ENCODE measurements around the gene ATRX.

Gene ATRX

GRCh38 chrX:77617206-77617605, 168.8 kb downstream of the ATRX start:
- Histone ChIP-seq H3K4ac (ENCODE audit: low read depth, low read length) (no peak overlapping the region), H2AK5ac (ENCODE audit: low read length) (no peak overlapping the region), H2BK120ac (ENCODE audit: low read depth, low read length) (no peak overlapping the region), H2BK15ac (replicated peaks; ENCODE audit: low read depth) (no peak overlapping the region), H3K4me2 (ENCODE audit: low read length) (no peak overlapping the region), H3K4me3 (ENCODE audit: low read length) (no peak overlapping the region), H3K4me1 (ENCODE audit: control insufficient read depth, low read depth, low read length) (no peaks in the 10 kb centered on the region), H4K8ac (ENCODE audit: low read depth, low read length) (no peak overlapping the region), H3K79me2 (ENCODE audit: control insufficient read depth, insufficient read depth, low read length) (no peaks in the 10 kb centered on the region), H2BK5ac (ENCODE audit: low read length) (no peak overlapping the region), H3K56ac (ENCODE audit: low read length) (no peak overlapping the region), H3K18ac (ENCODE audit: low read length) (no peak overlapping the region), H3K27me3 (ENCODE audit: insufficient read depth, low read length, poor library complexity) (no peaks in the 10 kb centered on the region), H3K79me1 (ENCODE audit: low read length) (no peaks in the 10 kb centered on the region), H4K5ac (ENCODE audit: low read length) (no peak overlapping the region), H3K23ac (ENCODE audit: low read length) (no peak overlapping the region), H3K27ac (ENCODE audit: low read depth, low read length) (no peak overlapping the region), H3K9ac (ENCODE audit: low read length) (no peak overlapping the region), H3K36me3 (ENCODE audit: control insufficient read depth, insufficient read depth, low read length) (no peaks in the 10 kb centered on the region)
- no CpG with 5 or more reads among the region's 1 CpG for WGBS (ENCODE audit: extremely low coverage, insufficient coverage, low lambda C conversion rate)
- no peak for DNase-seq

GRCh38 chrX:77603635-77604336, 182.2 kb downstream of the ATRX start:
- Histone ChIP-seq H3K27ac (ENCODE audit: low read depth, low read length) (no peak overlapping the region), H3K23ac (ENCODE audit: low read length) (no peak overlapping the region)
- WGBS (ENCODE audit: extremely low coverage, insufficient coverage, low lambda C conversion rate): no CpG with 5 or more reads among the region's 2 CpGs

GRCh38 chrX:77597511-77597910, 188.5 kb downstream of the ATRX start:
- Histone ChIP-seq H3K27me3 (ENCODE audit: insufficient read depth, low read length, poor library complexity) (no peaks in the 10 kb centered on the region), H3K23ac (ENCODE audit: low read length) (no peak overlapping the region), H3K4me2 (ENCODE audit: low read length) (no peak overlapping the region), H2BK120ac (ENCODE audit: low read depth, low read length) (no peak overlapping the region), H3K56ac (ENCODE audit: low read length) (no peak overlapping the region), H3K79me2 (ENCODE audit: control insufficient read depth, insufficient read depth, low read length) (no peaks in the 10 kb centered on the region), H3K36me3 (ENCODE audit: control insufficient read depth, insufficient read depth, low read length) (no peaks in the 10 kb centered on the region), H3K79me1 (ENCODE audit: low read length) (no peaks in the 10 kb centered on the region), H3K27ac (ENCODE audit: low read depth, low read length) (no peak overlapping the region), H3K9ac (ENCODE audit: low read length) (no peak overlapping the region), H4K5ac (ENCODE audit: low read length) (no peak overlapping the region), H2AK5ac (ENCODE audit: low read length) (no peak overlapping the region), H3K4me1 (ENCODE audit: control insufficient read depth, low read depth, low read length) (no peaks in the 10 kb centered on the region), H3K18ac (ENCODE audit: low read length) (no peak overlapping the region), H3K4ac (ENCODE audit: low read depth, low read length) (no peak overlapping the region), H2BK5ac (ENCODE audit: low read length) (no peak overlapping the region), H2BK15ac (replicated peaks; ENCODE audit: low read depth) (no peak overlapping the region), H4K8ac (ENCODE audit: low read depth, low read length) (no peak overlapping the region), H3K4me3 (ENCODE audit: low read length) (no peak overlapping the region)
- DNase-seq: no peak
- no CpG with 5 or more reads among the region's 1 CpG for WGBS (ENCODE audit: extremely low coverage, insufficient coverage, low lambda C conversion rate)

More at GRCh38 chrX:77603635-77604336, 182.2 kb downstream of the ATRX start:
- Histone ChIP-seq H3K4me3 (ENCODE audit: low read length) (no peak overlapping the region), H3K56ac (ENCODE audit: low read length) (no peak overlapping the region), H3K4me2 (ENCODE audit: low read length) (no peak overlapping the region), H2BK120ac (ENCODE audit: low read depth, low read length) (no peak overlapping the region), H2BK5ac (ENCODE audit: low read length) (no peak overlapping the region), H3K79me2 (ENCODE audit: control insufficient read depth, insufficient read depth, low read length) (no peaks in the 10 kb centered on the region), H4K5ac (ENCODE audit: low read length) (no peak overlapping the region), H3K27me3 (ENCODE audit: insufficient read depth, low read length, poor library complexity) (no peaks in the 10 kb centered on the region), H3K18ac (ENCODE audit: low read length) (no peak overlapping the region), H2AK5ac (ENCODE audit: low read length) (no peak overlapping the region), H4K8ac (ENCODE audit: low read depth, low read length) (no peak overlapping the region), H3K36me3 (ENCODE audit: control insufficient read depth, insufficient read depth, low read length) (no peaks in the 10 kb centered on the region), H3K4me1 (ENCODE audit: control insufficient read depth, low read depth, low read length) (no peaks in the 10 kb centered on the region), H3K79me1 (ENCODE audit: low read length) (no peaks in the 10 kb centered on the region), H3K9ac (ENCODE audit: low read length) (no peak overlapping the region), H3K4ac (ENCODE audit: low read depth, low read length) (no peak overlapping the region), H2BK15ac (replicated peaks; ENCODE audit: low read depth) (no peak overlapping the region)
- no peak for DNase-seq

GRCh38 chrX:77597090-77597489, 188.9 kb downstream of the ATRX start:
- WGBS (ENCODE audit: extremely low coverage, insufficient coverage, low lambda C conversion rate): no CpG with 5 or more reads among the region's 1 CpG

GRCh38 chrX:77595848-77596247, 190.2 kb downstream of the ATRX start:
- H3K4ac ChIP-seq (ENCODE audit: low read depth, low read length): no peak overlapping the region
- no peaks in the 10 kb centered on the region for H3K79me2 ChIP-seq (ENCODE audit: control insufficient read depth, insufficient read depth, low read length)
- H3K4me3 ChIP-seq (ENCODE audit: low read length): no peak overlapping the region
- WGBS (ENCODE audit: extremely low coverage, insufficient coverage, low lambda C conversion rate): no CpG with 5 or more reads among the region's 4 CpGs
- H3K36me3 ChIP-seq (ENCODE audit: control insufficient read depth, insufficient read depth, low read length): no peaks in the 10 kb centered on the region
- H3K27ac ChIP-seq (ENCODE audit: low read depth, low read length): no peak overlapping the region
- H3K23ac ChIP-seq (ENCODE audit: low read length): no peak overlapping the region
- no peak overlapping the region for H2BK5ac ChIP-seq (ENCODE audit: low read length)
- no peak overlapping the region for H2BK15ac ChIP-seq (replicated peaks; ENCODE audit: low read depth)
- H3K4me1 ChIP-seq (ENCODE audit: control insufficient read depth, low read depth, low read length): no peaks in the 10 kb centered on the region
- H3K56ac ChIP-seq (ENCODE audit: low read length): no peak overlapping the region
- H3K79me1 ChIP-seq (ENCODE audit: low read length): no peaks in the 10 kb centered on the region
- no peak overlapping the region for H3K18ac ChIP-seq (ENCODE audit: low read length)
- H2AK5ac ChIP-seq (ENCODE audit: low read length): no peak overlapping the region
- H3K27me3 ChIP-seq (ENCODE audit: insufficient read depth, low read length, poor library complexity): no peaks in the 10 kb centered on the region
- no peak overlapping the region for H3K4me2 ChIP-seq (ENCODE audit: low read length)
- no peak for DNase-seq
- H3K9ac ChIP-seq (ENCODE audit: low read length): no peak overlapping the region
- no peak overlapping the region for H4K8ac ChIP-seq (ENCODE audit: low read depth, low read length)
- no peak overlapping the region for H2BK120ac ChIP-seq (ENCODE audit: low read depth, low read length)
- H4K5ac ChIP-seq (ENCODE audit: low read length): no peak overlapping the region

More at GRCh38 chrX:77597090-77597489, 188.9 kb downstream of the ATRX start:
- H3K4ac ChIP-seq (ENCODE audit: low read depth, low read length): no peak overlapping the region
- no peak overlapping the region for H4K8ac ChIP-seq (ENCODE audit: low read depth, low read length)
- H3K18ac ChIP-seq (ENCODE audit: low read length): no peak overlapping the region
- H3K9ac ChIP-seq (ENCODE audit: low read length): no peak overlapping the region
- H2BK120ac ChIP-seq (ENCODE audit: low read depth, low read length): no peak overlapping the region
- H3K79me2 ChIP-seq (ENCODE audit: control insufficient read depth, insufficient read depth, low read length): no peaks in the 10 kb centered on the region
- H3K27me3 ChIP-seq (ENCODE audit: insufficient read depth, low read length, poor library complexity): no peaks in the 10 kb centered on the region
- H3K27ac ChIP-seq (ENCODE audit: low read depth, low read length): no peak overlapping the region
- no peak overlapping the region for H2BK15ac ChIP-seq (replicated peaks; ENCODE audit: low read depth)
- H3K56ac ChIP-seq (ENCODE audit: low read length): no peak overlapping the region
- no peak overlapping the region for H3K4me3 ChIP-seq (ENCODE audit: low read length)
- no peak overlapping the region for H4K5ac ChIP-seq (ENCODE audit: low read length)
- H3K79me1 ChIP-seq (ENCODE audit: low read length): no peaks in the 10 kb centered on the region
- no peaks in the 10 kb centered on the region for H3K36me3 ChIP-seq (ENCODE audit: control insufficient read depth, insufficient read depth, low read length)
- no peak overlapping the region for H2AK5ac ChIP-seq (ENCODE audit: low read length)
- H3K23ac ChIP-seq (ENCODE audit: low read length): no peak overlapping the region
- no peak overlapping the region for H2BK5ac ChIP-seq (ENCODE audit: low read length)
- peak; percentile 10 for DNase-seq
- H3K4me1 ChIP-seq (ENCODE audit: control insufficient read depth, low read depth, low read length): no peaks in the 10 kb centered on the region
- no peak overlapping the region for H3K4me2 ChIP-seq (ENCODE audit: low read length)

- no peak overlapping the region for H3K56ac ChIP-seq (ENCODE audit: low read length)
- no peak for DNase-seq
- no peaks in the 10 kb centered on the region for H3K79me2 ChIP-seq (ENCODE audit: control insufficient read depth, insufficient read depth, low read length)
- H3K4me3 ChIP-seq (ENCODE audit: low read length): no peak overlapping the region
- H2AK5ac ChIP-seq (ENCODE audit: low read length): no peak overlapping the region
- no peak overlapping the region for H4K8ac ChIP-seq (ENCODE audit: low read depth, low read length)
- H3K27ac ChIP-seq (ENCODE audit: low read depth, low read length): no peak overlapping the region
- no CpG with 5 or more reads among the region's 3 CpGs for WGBS (ENCODE audit: extremely low coverage, insufficient coverage, low lambda C conversion rate)
- no peak overlapping the region for H4K5ac ChIP-seq (ENCODE audit: low read length)
- H3K9ac ChIP-seq (ENCODE audit: low read length): no peak overlapping the region
- no peak overlapping the region for H2BK15ac ChIP-seq (replicated peaks; ENCODE audit: low read depth)
- H3K4ac ChIP-seq (ENCODE audit: low read depth, low read length): no peak overlapping the region
- no peaks in the 10 kb centered on the region for H3K4me1 ChIP-seq (ENCODE audit: control insufficient read depth, low read depth, low read length)
- H2BK5ac ChIP-seq (ENCODE audit: low read length): no peak overlapping the region
- no peak overlapping the region for H3K18ac ChIP-seq (ENCODE audit: low read length)
- H3K27me3 ChIP-seq (ENCODE audit: insufficient read depth, low read length, poor library complexity): no peaks in the 10 kb centered on the region
- no peak overlapping the region for H3K4me2 ChIP-seq (ENCODE audit: low read length)
- H3K79me1 ChIP-seq (ENCODE audit: low read length): no peaks in the 10 kb centered on the region
- no peak overlapping the region for H2BK120ac ChIP-seq (ENCODE audit: low read depth, low read length)
- H3K23ac ChIP-seq (ENCODE audit: low read length): no peak overlapping the region
- H3K36me3 ChIP-seq (ENCODE audit: control insufficient read depth, insufficient read depth, low read length): no peaks in the 10 kb centered on the region
Observed at GRCh38 chrX:77572322-77572721, 213.7 kb downstream of the ATRX start.

Measured in mesendoderm (in vitro differentiated cells).